Keratinocyte (primary cell): ENCODE results near the gene BSCL2.

Experiments used
- CTCF ChIP-seq, 3 experiments: IDR thresholded peaks in 1 of 3; conservative IDR thresholded peaks in 1 of 3; optimal IDR thresholded peaks in 1 of 3; 2 replicates in 2 of 3; 3 replicates in 1 of 3; pipeline versions ENCODE3 to v1.5.1; 2011; ENCODE audit warnings: low read length in 3 of 3, mild to moderate bottlenecking in 3 of 3, moderate library complexity in 2 of 3, control low read depth in 1 of 3, inconsistent platforms in 1 of 3; ENCODE audit not compliant: insufficient read depth in 2 of 3; ENCODE audit errors: extremely low read depth in 1 of 3
- EZH2 ChIP-seq: IDR thresholded peaks from one replicate; pipeline ENCODE4 v1.6.1; 2012; ENCODE audit warnings: inconsistent platforms, mild to moderate bottlenecking, low read length, moderate library complexity

GRCh38 chr11:62708793-62709192, 1.6 kb upstream of the BSCL2 start:
- TF ChIP-seq CTCF (optimal IDR thresholded peaks at IDR 0.05 in 1 of 3, IDR thresholded peaks at IDR 0.05 in 1 of 3, conservative IDR thresholded peaks at IDR 0.05 in 1 of 3; ENCODE audit: extremely low read depth in 1 of 3, insufficient read depth in 2 of 3, low read length in 3 of 3) = no peak
- no peak for TF ChIP-seq EZH2
